ENCODE data around the gene HIGD2A. TPM values are rescaled to one million over a fixed set of nuclear protein-coding genes. Genes with fewer than 3 reads are reported as not detected.
A peak's percentile ranks its signal among the peaks of the same experiment; 100 is the strongest.

Gene HIGD2A
- total and polyA plus RNA-seq, 2 experiments from 2014 or later = 67.7 to 194 TPM

- Mint-ChIP-seq H3K36me3 (ENCODE audit: low read depth) (peaks cover 6% of the 10 kb centered on the region; the same call in 2 of the 3 replicates), H3K27ac (peak overlapping the region; percentile 62; the same call in 1 of the 2 replicates), H3K9me3 (no peaks in the 10 kb centered on the region), H3K27me3 (ENCODE audit: insufficient read depth, low read depth, poor library complexity) (peaks cover 7% of the 10 kb centered on the region), H3K4me1 (peaks cover 4% of the 10 kb centered on the region; the same call in 1 of the 3 replicates), H3K4me3 (no peak overlapping the region)
- H3K4me1 ChIP-seq (ENCODE audit: insufficient read depth) = no peaks in the 10 kb centered on the region
- no peak overlapping the region for H3K27ac ChIP-seq (ENCODE audit: low read depth)
- H3K4me3 ChIP-seq = no peak overlapping the region
- no peaks in the 10 kb centered on the region for H3K36me3 ChIP-seq (ENCODE audit: insufficient read depth)
- no peak overlapping the region for H3K4me2 ChIP-seq
- no peak for ATAC-seq
- H3K9me2 ChIP-seq (ENCODE audit: insufficient read depth) = no peaks in the 10 kb centered on the region
- DNase-seq (ENCODE audit: low spot score) = no peak
- no peaks in the 10 kb centered on the region for H4K20me1 ChIP-seq (replicated peaks; ENCODE audit: insufficient read depth)
- TF ChIP-seq POLR2AphosphoS5 (IDR thresholded peaks at IDR 0.05; ENCODE audit: low read depth) (no peak), CREB1 (CRISPR knock-in tag; IDR thresholded peaks at IDR 0.05; ENCODE audit: low read depth) (no peak), EZH2 (IDR thresholded peaks at IDR 0.05; ENCODE audit: low read depth, unreplicated experiment) (no peak), ZNF114 (CRISPR knock-in tag; IDR thresholded peaks at IDR 0.05) (no peak), ZNF331 (CRISPR knock-in tag; IDR thresholded peaks at IDR 0.05; ENCODE audit: low read depth) (no peak), STAT1 (IDR thresholded peaks at IDR 0.05; ENCODE audit: unreplicated experiment) (no peak), JUNB (IDR thresholded peaks at IDR 0.05; ENCODE audit: unreplicated experiment) (no peak), NANOG (IDR thresholded peaks at IDR 0.05; ENCODE audit: borderline replicate concordance) (no peak), EZH2phosphoT487 (IDR thresholded peaks at IDR 0.05; ENCODE audit: unreplicated experiment) (no peak)
- TF ChIP-seq, protein P1, sequence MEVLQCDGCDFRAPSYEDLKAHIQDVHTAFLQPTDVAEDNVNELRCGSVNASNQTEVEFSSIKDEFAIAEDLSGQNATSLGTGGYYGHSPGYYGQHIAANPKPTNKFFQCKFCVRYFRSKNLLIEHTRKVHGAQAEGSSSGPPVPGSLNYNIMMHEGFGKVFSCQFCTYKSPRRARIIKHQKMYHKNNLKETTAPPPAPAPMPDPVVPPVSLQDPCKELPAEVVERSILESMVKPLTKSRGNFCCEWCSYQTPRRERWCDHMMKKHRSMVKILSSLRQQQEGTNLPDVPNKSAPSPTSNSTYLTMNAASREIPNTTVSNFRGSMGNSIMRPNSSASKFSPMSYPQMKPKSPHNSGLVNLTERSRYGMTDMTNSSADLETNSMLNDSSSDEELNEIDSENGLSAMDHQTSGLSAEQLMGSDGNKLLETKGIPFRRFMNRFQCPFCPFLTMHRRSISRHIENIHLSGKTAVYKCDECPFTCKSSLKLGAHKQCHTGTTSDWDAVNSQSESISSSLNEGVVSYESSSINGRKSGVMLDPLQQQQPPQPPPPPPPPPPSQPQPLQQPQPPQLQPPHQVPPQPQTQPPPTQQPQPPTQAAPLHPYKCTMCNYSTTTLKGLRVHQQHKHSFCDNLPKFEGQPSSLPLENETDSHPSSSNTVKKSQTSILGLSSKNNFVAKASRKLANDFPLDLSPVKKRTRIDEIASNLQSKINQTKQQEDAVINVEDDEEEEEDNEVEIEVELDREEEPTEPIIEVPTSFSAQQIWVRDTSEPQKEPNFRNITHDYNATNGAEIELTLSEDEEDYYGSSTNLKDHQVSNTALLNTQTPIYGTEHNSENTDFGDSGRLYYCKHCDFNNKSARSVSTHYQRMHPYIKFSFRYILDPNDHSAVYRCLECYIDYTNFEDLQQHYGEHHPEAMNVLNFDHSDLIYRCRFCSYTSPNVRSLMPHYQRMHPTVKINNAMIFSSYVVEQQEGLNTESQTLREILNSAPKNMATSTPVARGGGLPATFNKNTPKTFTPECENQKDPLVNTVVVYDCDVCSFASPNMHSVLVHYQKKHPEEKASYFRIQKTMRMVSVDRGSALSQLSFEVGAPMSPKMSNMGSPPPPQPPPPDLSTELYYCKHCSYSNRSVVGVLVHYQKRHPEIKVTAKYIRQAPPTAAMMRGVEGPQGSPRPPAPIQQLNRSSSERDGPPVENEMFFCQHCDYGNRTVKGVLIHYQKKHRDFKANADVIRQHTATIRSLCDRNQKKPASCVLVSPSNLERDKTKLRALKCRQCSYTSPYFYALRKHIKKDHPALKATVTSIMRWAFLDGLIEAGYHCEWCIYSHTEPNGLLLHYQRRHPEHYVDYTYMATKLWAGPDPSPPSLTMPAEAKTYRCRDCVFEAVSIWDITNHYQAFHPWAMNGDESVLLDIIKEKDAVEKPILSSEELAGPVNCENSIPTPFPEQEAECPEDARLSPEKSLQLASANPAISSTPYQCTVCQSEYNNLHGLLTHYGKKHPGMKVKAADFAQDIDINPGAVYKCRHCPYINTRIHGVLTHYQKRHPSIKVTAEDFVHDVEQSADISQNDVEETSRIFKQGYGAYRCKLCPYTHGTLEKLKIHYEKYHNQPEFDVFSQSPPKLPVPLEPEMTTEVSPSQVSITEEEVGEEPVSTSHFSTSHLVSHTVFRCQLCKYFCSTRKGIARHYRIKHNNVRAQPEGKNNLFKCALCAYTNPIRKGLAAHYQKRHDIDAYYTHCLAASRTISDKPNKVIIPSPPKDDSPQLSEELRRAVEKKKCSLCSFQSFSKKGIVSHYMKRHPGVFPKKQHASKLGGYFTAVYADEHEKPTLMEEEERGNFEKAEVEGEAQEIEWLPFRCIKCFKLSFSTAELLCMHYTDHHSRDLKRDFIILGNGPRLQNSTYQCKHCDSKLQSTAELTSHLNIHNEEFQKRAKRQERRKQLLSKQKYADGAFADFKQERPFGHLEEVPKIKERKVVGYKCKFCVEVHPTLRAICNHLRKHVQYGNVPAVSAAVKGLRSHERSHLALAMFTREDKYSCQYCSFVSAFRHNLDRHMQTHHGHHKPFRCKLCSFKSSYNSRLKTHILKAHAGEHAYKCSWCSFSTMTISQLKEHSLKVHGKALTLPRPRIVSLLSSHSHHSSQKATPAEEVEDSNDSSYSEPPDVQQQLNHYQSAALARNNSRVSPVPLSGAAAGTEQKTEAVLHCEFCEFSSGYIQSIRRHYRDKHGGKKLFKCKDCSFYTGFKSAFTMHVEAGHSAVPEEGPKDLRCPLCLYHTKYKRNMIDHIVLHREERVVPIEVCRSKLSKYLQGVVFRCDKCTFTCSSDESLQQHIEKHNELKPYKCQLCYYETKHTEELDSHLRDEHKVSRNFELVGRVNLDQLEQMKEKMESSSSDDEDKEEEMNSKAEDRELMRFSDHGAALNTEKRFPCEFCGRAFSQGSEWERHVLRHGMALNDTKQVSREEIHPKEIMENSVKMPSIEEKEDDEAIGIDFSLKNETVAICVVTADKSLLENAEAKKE (CRISPR knock-in tag; IDR thresholded peaks at IDR 0.05) = no peak
- TF ChIP-seq, protein P2, sequence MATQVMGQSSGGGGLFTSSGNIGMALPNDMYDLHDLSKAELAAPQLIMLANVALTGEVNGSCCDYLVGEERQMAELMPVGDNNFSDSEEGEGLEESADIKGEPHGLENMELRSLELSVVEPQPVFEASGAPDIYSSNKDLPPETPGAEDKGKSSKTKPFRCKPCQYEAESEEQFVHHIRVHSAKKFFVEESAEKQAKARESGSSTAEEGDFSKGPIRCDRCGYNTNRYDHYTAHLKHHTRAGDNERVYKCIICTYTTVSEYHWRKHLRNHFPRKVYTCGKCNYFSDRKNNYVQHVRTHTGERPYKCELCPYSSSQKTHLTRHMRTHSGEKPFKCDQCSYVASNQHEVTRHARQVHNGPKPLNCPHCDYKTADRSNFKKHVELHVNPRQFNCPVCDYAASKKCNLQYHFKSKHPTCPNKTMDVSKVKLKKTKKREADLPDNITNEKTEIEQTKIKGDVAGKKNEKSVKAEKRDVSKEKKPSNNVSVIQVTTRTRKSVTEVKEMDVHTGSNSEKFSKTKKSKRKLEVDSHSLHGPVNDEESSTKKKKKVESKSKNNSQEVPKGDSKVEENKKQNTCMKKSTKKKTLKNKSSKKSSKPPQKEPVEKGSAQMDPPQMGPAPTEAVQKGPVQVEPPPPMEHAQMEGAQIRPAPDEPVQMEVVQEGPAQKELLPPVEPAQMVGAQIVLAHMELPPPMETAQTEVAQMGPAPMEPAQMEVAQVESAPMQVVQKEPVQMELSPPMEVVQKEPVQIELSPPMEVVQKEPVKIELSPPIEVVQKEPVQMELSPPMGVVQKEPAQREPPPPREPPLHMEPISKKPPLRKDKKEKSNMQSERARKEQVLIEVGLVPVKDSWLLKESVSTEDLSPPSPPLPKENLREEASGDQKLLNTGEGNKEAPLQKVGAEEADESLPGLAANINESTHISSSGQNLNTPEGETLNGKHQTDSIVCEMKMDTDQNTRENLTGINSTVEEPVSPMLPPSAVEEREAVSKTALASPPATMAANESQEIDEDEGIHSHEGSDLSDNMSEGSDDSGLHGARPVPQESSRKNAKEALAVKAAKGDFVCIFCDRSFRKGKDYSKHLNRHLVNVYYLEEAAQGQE (IDR thresholded peaks at IDR 0.05; ENCODE audit: unreplicated experiment) = no peak
- TF ChIP-seq, protein P3, sequence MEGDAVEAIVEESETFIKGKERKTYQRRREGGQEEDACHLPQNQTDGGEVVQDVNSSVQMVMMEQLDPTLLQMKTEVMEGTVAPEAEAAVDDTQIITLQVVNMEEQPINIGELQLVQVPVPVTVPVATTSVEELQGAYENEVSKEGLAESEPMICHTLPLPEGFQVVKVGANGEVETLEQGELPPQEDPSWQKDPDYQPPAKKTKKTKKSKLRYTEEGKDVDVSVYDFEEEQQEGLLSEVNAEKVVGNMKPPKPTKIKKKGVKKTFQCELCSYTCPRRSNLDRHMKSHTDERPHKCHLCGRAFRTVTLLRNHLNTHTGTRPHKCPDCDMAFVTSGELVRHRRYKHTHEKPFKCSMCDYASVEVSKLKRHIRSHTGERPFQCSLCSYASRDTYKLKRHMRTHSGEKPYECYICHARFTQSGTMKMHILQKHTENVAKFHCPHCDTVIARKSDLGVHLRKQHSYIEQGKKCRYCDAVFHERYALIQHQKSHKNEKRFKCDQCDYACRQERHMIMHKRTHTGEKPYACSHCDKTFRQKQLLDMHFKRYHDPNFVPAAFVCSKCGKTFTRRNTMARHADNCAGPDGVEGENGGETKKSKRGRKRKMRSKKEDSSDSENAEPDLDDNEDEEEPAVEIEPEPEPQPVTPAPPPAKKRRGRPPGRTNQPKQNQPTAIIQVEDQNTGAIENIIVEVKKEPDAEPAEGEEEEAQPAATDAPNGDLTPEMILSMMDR (conservative IDR thresholded peaks at IDR 0.05; ENCODE audit: low read depth in 2 of 2) = no peak
- TF ChIP-seq, protein P4, sequence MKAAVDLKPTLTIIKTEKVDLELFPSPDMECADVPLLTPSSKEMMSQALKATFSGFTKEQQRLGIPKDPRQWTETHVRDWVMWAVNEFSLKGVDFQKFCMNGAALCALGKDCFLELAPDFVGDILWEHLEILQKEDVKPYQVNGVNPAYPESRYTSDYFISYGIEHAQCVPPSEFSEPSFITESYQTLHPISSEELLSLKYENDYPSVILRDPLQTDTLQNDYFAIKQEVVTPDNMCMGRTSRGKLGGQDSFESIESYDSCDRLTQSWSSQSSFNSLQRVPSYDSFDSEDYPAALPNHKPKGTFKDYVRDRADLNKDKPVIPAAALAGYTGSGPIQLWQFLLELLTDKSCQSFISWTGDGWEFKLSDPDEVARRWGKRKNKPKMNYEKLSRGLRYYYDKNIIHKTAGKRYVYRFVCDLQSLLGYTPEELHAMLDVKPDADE (IDR thresholded peaks at IDR 0.05) = no peak
- H3K27me3 ChIP-seq (ENCODE audit: insufficient read depth) = no peaks in the 10 kb centered on the region
- no peaks in the 10 kb centered on the region for H3F3A ChIP-seq (replicated peaks; ENCODE audit: low read depth)
- no peak overlapping the region for H2AFZ ChIP-seq
- no peaks in the 10 kb centered on the region for H3K79me2 ChIP-seq (replicated peaks; ENCODE audit: insufficient read depth)
These were observed 7.8 kb downstream of the HIGD2A start for GRCh38 chr5:176396330-176396729.

Measured in GM23338 (cell line).